CD14-positive monocyte (primary cell): ENCODE data around the gene COMT. TPM values are rescaled to one million over a fixed set of nuclear protein-coding genes. Genes with fewer than 3 reads are reported as not detected.

ENCODE experiments used
- DNase-seq, 3 donors: peaks; one replicate each; pipeline ENCODE4 v3.0.0-alpha.2; 2011 to 2022
- H2AFZ ChIP-seq: 2 replicates; pipeline ENCODE4 v1.6.0; 2012; ENCODE audit warnings: mild to moderate bottlenecking, low read depth, low read length, inconsistent platforms; ENCODE audit not compliant: insufficient read depth, poor library complexity, severe bottlenecking
- H3K27ac ChIP-seq, 2 donors: 1 replicate in 1 of 2; 2 replicates in 1 of 2; pipeline ENCODE4 v1.5.1; 2012 to 2013; ENCODE audit warnings: low read length in 2 of 2, control low read depth in 1 of 2, inconsistent platforms in 1 of 2, low read depth in 1 of 2, mild to moderate bottlenecking in 1 of 2
- H3K27me3 ChIP-seq, 2 donors: one replicate each; pipeline versions ENCODE4 v1.6.0 to v1.6.1; 2011 to 2013; ENCODE audit warnings: low read length in 2 of 2; ENCODE audit not compliant: control insufficient read depth in 2 of 2, insufficient read depth in 2 of 2
- H3K36me3 ChIP-seq, 2 donors: replicated peaks in 1 of 2; 1 replicate in 1 of 2; 2 replicates in 1 of 2; pipeline versions ENCODE4 v1.5.1 to v1.6.1; 2012 to 2013; ENCODE audit warnings: low read length in 2 of 2, control low read depth in 1 of 2, inconsistent platforms in 1 of 2, mild to moderate bottlenecking in 1 of 2; ENCODE audit not compliant: insufficient read depth in 2 of 2, control insufficient read depth in 1 of 2
- H3K4me1 ChIP-seq, 2 donors: 1 replicate in 1 of 2; 2 replicates in 1 of 2; pipeline versions ENCODE4 v1.5.1 to v1.6.1; 2012 to 2013; ENCODE audit warnings: low read length in 2 of 2, control low read depth in 1 of 2, inconsistent platforms in 1 of 2, mild to moderate bottlenecking in 1 of 2, moderate library complexity in 1 of 2; ENCODE audit not compliant: insufficient read depth in 2 of 2, control insufficient read depth in 1 of 2
- H3K4me2 ChIP-seq: replicated peaks from 2 replicates; pipeline ENCODE3; 2012; ENCODE audit warnings: low read length, moderate library complexity, mild to moderate bottlenecking; ENCODE audit not compliant: poor library complexity, severe bottlenecking; ENCODE audit errors: extremely low read depth
- H3K4me3 ChIP-seq, 3 experiments: fragments of 200-600 bp in 1 of 3; sonication (generic) in 1 of 3; replicated peaks in 1 of 3; 1 replicate in 2 of 3; 2 replicates in 1 of 3; pipeline ENCODE4 v1.5.1; 2011 to 2013; ENCODE audit warnings: low read length in 3 of 3, mild to moderate bottlenecking in 3 of 3, control low read depth in 2 of 3, low read depth in 2 of 3, inconsistent platforms in 1 of 3, moderate library complexity in 1 of 3
- H3K79me2 ChIP-seq: 2 replicates; pipeline ENCODE4 v1.6.0; 2012; ENCODE audit warnings: mild to moderate bottlenecking, control low read depth, inconsistent platforms, low read length, moderate library complexity; ENCODE audit not compliant: insufficient read depth
- H3K9ac ChIP-seq: 2 replicates; pipeline ENCODE4 v1.6.0; 2017; ENCODE audit warnings: low read length, mild to moderate bottlenecking; ENCODE audit not compliant: insufficient read depth, poor library complexity, severe bottlenecking
- H3K9me3 ChIP-seq, 2 donors: replicated peaks in 1 of 2; 1 replicate in 1 of 2; 2 replicates in 1 of 2; pipeline versions ENCODE4 v1.5.1 to v1.6.1; 2012 to 2013; ENCODE audit warnings: low read length in 2 of 2, control low read depth in 1 of 2; ENCODE audit not compliant: control insufficient read depth in 1 of 2, insufficient read depth in 1 of 2
- H4K20me1 ChIP-seq: 2 replicates; pipeline ENCODE4 v1.6.0; 2012; ENCODE audit warnings: mild to moderate bottlenecking, low read length, control low read depth, moderate library complexity; ENCODE audit not compliant: insufficient read depth
- H3K27ac Mint-ChIP-seq, 7 donors: one replicate each; pipeline ENCODE4 v1.8.0; 2020; ENCODE audit warnings: mild to moderate bottlenecking in 7 of 7, mixed read lengths in 7 of 7, moderate library complexity in 6 of 7, inconsistent platforms in 2 of 7
- H3K27me3 Mint-ChIP-seq, 3 donors: one replicate each; pipeline ENCODE4 v1.8.0; 2021 to 2022; ENCODE audit warnings: low read depth in 3 of 3, mild to moderate bottlenecking in 3 of 3, mixed read lengths in 3 of 3, moderate library complexity in 3 of 3, inconsistent platforms in 1 of 3
- H3K36me3 Mint-ChIP-seq, 2 donors: one replicate each; pipeline ENCODE4 v1.8.0; 2020; ENCODE audit warnings: mixed read lengths in 2 of 2, inconsistent platforms in 1 of 2, mild to moderate bottlenecking in 1 of 2
- H3K4me1 Mint-ChIP-seq: one replicate; pipeline ENCODE4 v1.8.0; 2020; ENCODE audit warnings: mild to moderate bottlenecking, mixed read lengths
- H3K4me3 Mint-ChIP-seq, 2 donors: one replicate each; pipeline ENCODE4 v1.8.0; 2020; ENCODE audit warnings: mild to moderate bottlenecking in 2 of 2, mixed read lengths in 2 of 2, moderate library complexity in 1 of 2
- H3K9me3 Mint-ChIP-seq, 7 donors: one replicate each; pipeline ENCODE4 v1.8.0; 2020 to 2022; ENCODE audit warnings: mixed read lengths in 7 of 7, mild to moderate bottlenecking in 6 of 7, moderate library complexity in 6 of 7, inconsistent platforms in 2 of 7
- CTCF ChIP-seq: fragments of 200-600 bp; IDR thresholded peaks from one replicate; pipeline ENCODE4 v1.8.0; 2022; ENCODE audit warnings: antibody characterized with exemption, mild to moderate bottlenecking
- WGBS: methylation state at CpG from one replicate; pipeline ENCODE4 v1.1.5; 2013; ENCODE audit warnings: missing lambda C conversion rate; ENCODE audit not compliant: insufficient coverage; 5-methylcytosine and 5-hydroxymethylcytosine counted together
- intact Hi-C, 2 donors: fragments of 100-400 bp; cut with micrococcal nuclease; formaldehyde crosslinking; loops; one replicate each; pipeline versions ENCODE4 v1.15.0 to v1.15.1; 2023
- polyA plus RNA-seq, 3 donors: library from polyadenylated mRNA; depleted of rRNA in 1 of 3; unstranded in 2 of 3; stranded (reverse) in 1 of 3; fragments of 300-500 nt in 2 of 3; fragments of >200 nt in 1 of 3; fragmentation: Illumina TruSeq in 2 of 3; gene quantifications; 1 replicate in 2 of 3; 2 replicates in 1 of 3; pipeline ENCODE4 v1.2.3, GENCODE V29; 2012 to 2021

Gene COMT
- polyA plus RNA-seq, 3 donors, result 314 to 400 (median 329) TPM

DNA sequence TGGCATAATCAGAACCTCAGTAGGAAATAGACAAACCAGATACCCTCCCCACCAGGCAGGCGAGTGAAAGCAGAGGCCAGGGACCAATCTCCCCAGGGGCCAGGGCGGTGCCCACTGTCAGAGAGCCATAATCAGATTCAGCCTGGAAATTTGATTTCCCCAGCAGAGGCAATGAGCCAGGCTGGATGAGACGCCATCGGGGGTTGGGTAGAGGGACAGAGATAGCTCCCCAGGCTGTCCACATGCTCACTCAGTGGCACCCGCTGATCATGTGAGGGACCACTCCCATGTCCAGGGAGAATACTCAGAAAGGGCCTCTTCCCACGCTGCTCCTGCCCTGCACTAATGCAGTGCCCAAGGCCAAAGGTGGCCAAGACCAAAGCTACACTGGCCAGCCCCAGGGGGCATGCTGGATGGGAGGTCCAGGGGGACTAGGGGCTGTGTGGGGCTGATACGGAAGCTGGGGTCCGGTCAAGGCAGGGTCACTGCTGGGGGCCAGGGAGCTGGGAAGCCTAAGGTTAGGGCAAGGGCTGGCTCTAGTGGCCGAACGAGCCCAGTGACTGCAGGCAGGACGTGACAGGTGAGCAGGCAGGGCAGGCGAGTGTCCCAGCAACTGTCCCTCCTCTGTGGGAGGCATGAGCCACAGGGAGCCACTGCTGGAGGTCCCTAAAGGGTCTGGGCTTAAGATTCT, 55.3 kb downstream of the COMT start:
- Histone ChIP-seq H3K27me3 (no peaks in the 10 kb centered on the region), H3K36me3 (no peaks in the 10 kb centered on the region), H3K4me3 (no peak overlapping the region), H3K4me1 (no peaks in the 10 kb centered on the region), H3K27ac (no peak overlapping the region), H3K4me2 (no peak overlapping the region), H2AFZ (no peak overlapping the region), H3K79me2 (no peaks in the 10 kb centered on the region), H3K9me3 (no peaks in the 10 kb centered on the region), H4K20me1 (no peaks in the 10 kb centered on the region), H3K9ac (no peak overlapping the region)
- intact Hi-C loops, result no loop called here
- 85% methylated on average over 11 of the region's 12 CpGs for WGBS
- Mint-ChIP-seq H3K27me3 (peaks cover 8 to 19% (median 10%) of the 10 kb centered on the region in 3 donors), H3K36me3 (no peaks in the 10 kb centered on the region), H3K27ac (no peak overlapping the region), H3K9me3 (peaks cover 0 to 2% (median 0%) of the 10 kb centered on the region in 7 donors), H3K4me1 (no peaks in the 10 kb centered on the region), H3K4me3 (no peak overlapping the region)
- DNase-seq, result no peak
- no peak for TF ChIP-seq CTCF

GRCh38 chr22:19997561-19998231, 56.1 kb downstream of the COMT start:
- intact Hi-C loops, result no loop called here
- Histone ChIP-seq H3K4me1 (no peaks in the 10 kb centered on the region), H3K4me3 (no peak overlapping the region), H3K9me3 (no peaks in the 10 kb centered on the region), H3K4me2 (no peak overlapping the region), H3K79me2 (no peaks in the 10 kb centered on the region), H3K27me3 (no peaks in the 10 kb centered on the region), H3K36me3 (no peaks in the 10 kb centered on the region), H4K20me1 (no peaks in the 10 kb centered on the region), H3K27ac (no peak overlapping the region), H2AFZ (no peak overlapping the region), H3K9ac (no peak overlapping the region)
- Mint-ChIP-seq H3K27me3 (peaks cover 8 to 22% (median 10%) of the 10 kb centered on the region in 3 donors), H3K9me3 (peaks cover 0 to 4% (median 2%) of the 10 kb centered on the region in 7 donors), H3K27ac (no peak overlapping the region), H3K4me1 (no peaks in the 10 kb centered on the region), H3K4me3 (no peak overlapping the region), H3K36me3 (no peaks in the 10 kb centered on the region)
- WGBS, result 94% methylated on average over 14 of the region's 19 CpGs
- TF ChIP-seq CTCF, result no peak
- no peak for DNase-seq
